Prostate gland (tissue), 2 donors: ENCODE results near the gene ZNF625. TPM values are rescaled to one million over a fixed set of nuclear protein-coding genes. Genes with fewer than 3 reads are reported as not detected.

Experiments
- DNase-seq: peaks from one replicate; pipeline ENCODE4 v3.0.0-alpha.2; 2019; ENCODE audit warnings: low spot score
- H3K27ac ChIP-seq, 2 donors: fragments of 200-600 bp; sonication (generic); 2 replicates each; pipeline ENCODE4 v1.5.1; 2017 to 2019
- H3K27me3 ChIP-seq: fragments of 200-600 bp; sonication (generic); replicated peaks from 2 replicates; pipeline ENCODE4 v1.5.1; 2019; ENCODE audit not compliant: insufficient read depth
- H3K36me3 ChIP-seq, 2 donors: fragments of 200-600 bp; sonication (generic); 1 replicate in 1 of 2; 2 replicates in 1 of 2; pipeline versions ENCODE4 v1.5.1 to v1.8.1; 2017 to 2019
- H3K4me1 ChIP-seq: fragments of 200-600 bp; sonication (generic); replicated peaks from 2 replicates; pipeline ENCODE4 v1.5.1; 2019
- H3K4me3 ChIP-seq, 2 donors: fragments of 200-600 bp; sonication (generic); 2 replicates each; pipeline ENCODE4 v1.5.1; 2017 to 2019
- H3K9me3 ChIP-seq: fragments of 200-600 bp; sonication (generic); 2 replicates; pipeline ENCODE4 v1.5.1; 2017
- CTCF ChIP-seq, 4 experiments: fragments of 200-600 bp in 2 of 4; fragments of 450-650 bp in 2 of 4; sonication (generic) in 2 of 4; IDR thresholded peaks; 1 replicate in 3 of 4; 2 replicates in 1 of 4; pipeline ENCODE4 v1.5.1; 2016 to 2019; ENCODE audit warnings: antibody characterized with exemption in 4 of 4, mild to moderate bottlenecking in 2 of 4, moderate library complexity in 2 of 4
- POLR2A ChIP-seq: fragments of 450-650 bp; IDR thresholded peaks from one replicate; pipeline ENCODE4 v1.6.1; 2016; ENCODE audit warnings: antibody characterized with exemption, mild to moderate bottlenecking
- POLR2AphosphoS5 ChIP-seq: sonication (generic); formaldehyde crosslinking; IDR thresholded peaks from one replicate; pipeline ENCODE4 v1.6.1; 2017; ENCODE audit warnings: antibody characterized with exemption
- WGBS: methylation state at CpG from one replicate; pipeline ENCODE4 v1.1.5; 2018; 5-methylcytosine and 5-hydroxymethylcytosine counted together
- intact Hi-C: fragments of 100-400 bp; cut with DNase I; formaldehyde crosslinking; loops from one replicate; pipeline ENCODE4 v1.14.2; 2022
- total RNA-seq, 2 donors: library from RNA; depleted of rRNA; stranded (reverse); fragments of >200 nt; gene quantifications; one replicate each; pipeline ENCODE4 v1.1.0, GENCODE V29; 2016

ZNF625 gene
- total RNA-seq, 2 donors from 2014 or later, result 7.8 to 15.6 TPM

- Histone ChIP-seq H3K27me3 (no peaks in the 10 kb centered on the region), H3K9me3 (no peaks in the 10 kb centered on the region), H3K4me3 (no peak overlapping the region), H3K4me1 (no peaks in the 10 kb centered on the region), H3K36me3 (no peaks in the 10 kb centered on the region), H3K27ac (no peak overlapping the region)
- intact Hi-C loops, result no loop called here
- no peak for TF ChIP-seq POLR2AphosphoS5
- no peak for TF ChIP-seq POLR2A
- peak in 3 of 4 experiments; percentile 25 to 44 (median 43) for TF ChIP-seq CTCF (IDR thresholded peaks at IDR 0.05)
- no peak for DNase-seq
- WGBS, result 41% methylated on average over 2 of the region's 2 CpGs
These were observed 29.8 kb downstream of the ZNF625 start for GRCh38 chr19:12126707-12127106.

- Histone ChIP-seq H3K27me3 (no peaks in the 10 kb centered on the region), H3K27ac (no peak overlapping the region), H3K36me3 (no peaks in the 10 kb centered on the region), H3K4me1 (no peaks in the 10 kb centered on the region), H3K4me3 (no peak overlapping the region), H3K9me3 (no peaks in the 10 kb centered on the region)
- TF ChIP-seq POLR2AphosphoS5, result no peak
- no peak for TF ChIP-seq CTCF (IDR thresholded peaks at IDR 0.05)
- no peak for TF ChIP-seq POLR2A
- intact Hi-C loops, result no loop called here
- 83% methylated on average over 30 of the region's 33 CpGs for WGBS
- no peak for DNase-seq
These were observed 39.1 kb downstream of the ZNF625 start for GRCh38 chr19:12117201-12117970.

- no peak for DNase-seq
- Histone ChIP-seq H3K4me3 (no peak overlapping the region), H3K27me3 (no peaks in the 10 kb centered on the region), H3K27ac (no peak overlapping the region), H3K9me3 (no peaks in the 10 kb centered on the region), H3K4me1 (no peaks in the 10 kb centered on the region), H3K36me3 (no peaks in the 10 kb centered on the region)
- intact Hi-C loops, result no loop called here
- WGBS, result 89% methylated on average over 5 of the region's 5 CpGs
- TF ChIP-seq CTCF (IDR thresholded peaks at IDR 0.05) (no peak), POLR2A (no peak), POLR2AphosphoS5 (no peak)
These were observed 43.4 kb downstream of the ZNF625 start for GRCh38 chr19:12113121-12113520.

- Histone ChIP-seq H3K27me3 (no peaks in the 10 kb centered on the region), H3K36me3 (no peaks in the 10 kb centered on the region), H3K27ac (no peak overlapping the region), H3K4me3 (no peak overlapping the region), H3K4me1 (no peaks in the 10 kb centered on the region), H3K9me3 (no peaks in the 10 kb centered on the region)
- intact Hi-C loops, result no loop called here
- no peak for TF ChIP-seq POLR2A
- TF ChIP-seq CTCF (IDR thresholded peaks at IDR 0.05), result no peak
- TF ChIP-seq POLR2AphosphoS5, result no peak
- no peak for DNase-seq
- WGBS, result 95% methylated on average over 8 of the region's 8 CpGs
These were observed 43.8 kb downstream of the ZNF625 start for GRCh38 chr19:12112701-12113100.
